SU-DHL-6 (cell line): ENCODE results near the gene KCND3.

Experiments used
- H2AFZ ChIP-seq: fragments of 200-600 bp; sonication (generic); 2 replicates; pipeline ENCODE4 v1.6.1; 2014; ENCODE audit warnings: low read depth, mild to moderate bottlenecking, moderate library complexity, mixed read lengths, antibody characterized with exemption, low read length; ENCODE audit not compliant: severe bottlenecking
- H3F3A ChIP-seq: fragments of 200-600 bp; shearing (Covaris generic); 2 replicates; pipeline ENCODE4 v1.6.0; 2016; ENCODE audit warnings: antibody characterized with exemption, mild to moderate bottlenecking; ENCODE audit not compliant: insufficient read depth
- H3K27ac ChIP-seq: fragments of 200-600 bp; sonication (generic); 2 replicates; pipeline ENCODE4 v1.5.1; 2016; ENCODE audit warnings: low read depth, mild to moderate bottlenecking, low read length, moderate library complexity, mixed read lengths
- H3K27me3 ChIP-seq: fragments of 200-600 bp; sonication (generic), shearing (Covaris generic); 2 replicates; pipeline ENCODE4 v1.6.0; 2014; ENCODE audit warnings: mild to moderate bottlenecking, low read length
- H3K36me3 ChIP-seq: fragments of 200-600 bp; sonication (generic); 2 replicates; pipeline ENCODE4 v1.6.1; 2014; ENCODE audit warnings: mild to moderate bottlenecking, low read length, mixed read lengths
- H3K4me2 ChIP-seq: fragments of 300-600, 200-600 bp; shearing (Covaris generic), sonication (generic); 2 replicates; pipeline ENCODE4 v1.6.0; 2014; ENCODE audit warnings: low read length, low read depth, mild to moderate bottlenecking; ENCODE audit not compliant: poor library complexity, severe bottlenecking
- H3K4me3 ChIP-seq: fragments of 200-600 bp; sonication (generic); 2 replicates; pipeline ENCODE4 v1.5.1; 2014; ENCODE audit warnings: antibody characterized with exemption, low read length, mild to moderate bottlenecking, mixed read lengths; ENCODE audit not compliant: insufficient read depth, poor library complexity, severe bottlenecking
- H3K79me2 ChIP-seq: fragments of 200-600 bp; sonication (generic); 2 replicates; pipeline ENCODE4 v1.6.1; 2014; ENCODE audit warnings: mild to moderate bottlenecking, low read length, moderate library complexity; ENCODE audit not compliant: insufficient read depth
- H3K9ac ChIP-seq: fragments of 200-600 bp; sonication (generic); 2 replicates; pipeline ENCODE4 v1.7.0; 2014; ENCODE audit warnings: mild to moderate bottlenecking, low read length
- H3K9me2 ChIP-seq: fragments of 200-600 bp; sonication (generic); replicated peaks from 2 replicates; pipeline ENCODE4 v1.6.1; 2014; ENCODE audit warnings: low read length; ENCODE audit not compliant: insufficient read depth
- H3K9me3 ChIP-seq: fragments of 200-600 bp; sonication (generic); 2 replicates; pipeline ENCODE4 v1.6.1; 2014; ENCODE audit warnings: low read length, mixed read lengths; ENCODE audit not compliant: insufficient read depth
- H4K20me1 ChIP-seq: fragments of 200-600 bp; sonication (generic); 2 replicates; pipeline ENCODE4 v1.6.1; 2014; ENCODE audit warnings: low read depth, mild to moderate bottlenecking, antibody characterized with exemption, low read length, moderate library complexity, mixed read lengths
- EZH2phosphoT487 ChIP-seq: fragments of 200-600 bp; sonication (generic), shearing (Covaris generic); conservative IDR thresholded peaks from 2 replicates; pipeline ENCODE4 v1.6.1; 2018; ENCODE audit warnings: mild to moderate bottlenecking, antibody characterized with exemption, low read length, moderate library complexity, mixed read lengths
- TF ChIP-seq, protein P1 (sequence below): fragments of 200-600 bp; sonication (generic); IDR thresholded peaks from one replicate; pipeline ENCODE4 v1.5.1; 2017; ENCODE audit warnings: antibody characterized with exemption, mild to moderate bottlenecking, low read length, moderate library complexity; ENCODE audit not compliant: insufficient read depth, poor library complexity, severe bottlenecking

Gene KCND3

GRCh38 chr1:111735321-111735720, 254.1 kb downstream of the KCND3 start:
- TF ChIP-seq EZH2phosphoT487: no peak
- H3K27ac ChIP-seq: no peak overlapping the region

GRCh38 chr1:111734856-111735255, 254.6 kb downstream of the KCND3 start:
- Histone ChIP-seq H2AFZ (no peak overlapping the region), H3K4me2 (no peak overlapping the region), H3F3A (no peaks in the 10 kb centered on the region), H3K27ac (no peak overlapping the region), H3K36me3 (no peaks in the 10 kb centered on the region; the same call in 1 of the 2 replicates), H3K4me3 (no peak overlapping the region), H3K9me3 (no peaks in the 10 kb centered on the region), H3K27me3 (no peaks in the 10 kb centered on the region), H4K20me1 (no peaks in the 10 kb centered on the region), H3K9me2 (no peaks in the 10 kb centered on the region), H3K79me2 (no peaks in the 10 kb centered on the region), H3K9ac (no peak overlapping the region)
- no peak for TF ChIP-seq EZH2phosphoT487
- TF ChIP-seq, protein P1, sequence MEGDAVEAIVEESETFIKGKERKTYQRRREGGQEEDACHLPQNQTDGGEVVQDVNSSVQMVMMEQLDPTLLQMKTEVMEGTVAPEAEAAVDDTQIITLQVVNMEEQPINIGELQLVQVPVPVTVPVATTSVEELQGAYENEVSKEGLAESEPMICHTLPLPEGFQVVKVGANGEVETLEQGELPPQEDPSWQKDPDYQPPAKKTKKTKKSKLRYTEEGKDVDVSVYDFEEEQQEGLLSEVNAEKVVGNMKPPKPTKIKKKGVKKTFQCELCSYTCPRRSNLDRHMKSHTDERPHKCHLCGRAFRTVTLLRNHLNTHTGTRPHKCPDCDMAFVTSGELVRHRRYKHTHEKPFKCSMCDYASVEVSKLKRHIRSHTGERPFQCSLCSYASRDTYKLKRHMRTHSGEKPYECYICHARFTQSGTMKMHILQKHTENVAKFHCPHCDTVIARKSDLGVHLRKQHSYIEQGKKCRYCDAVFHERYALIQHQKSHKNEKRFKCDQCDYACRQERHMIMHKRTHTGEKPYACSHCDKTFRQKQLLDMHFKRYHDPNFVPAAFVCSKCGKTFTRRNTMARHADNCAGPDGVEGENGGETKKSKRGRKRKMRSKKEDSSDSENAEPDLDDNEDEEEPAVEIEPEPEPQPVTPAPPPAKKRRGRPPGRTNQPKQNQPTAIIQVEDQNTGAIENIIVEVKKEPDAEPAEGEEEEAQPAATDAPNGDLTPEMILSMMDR: no peak

More at GRCh38 chr1:111735321-111735720, 254.1 kb downstream of the KCND3 start:
- no peak overlapping the region for H3K9ac ChIP-seq
- H3K79me2 ChIP-seq: no peaks in the 10 kb centered on the region
- H3K9me2 ChIP-seq: no peaks in the 10 kb centered on the region
- no peaks in the 10 kb centered on the region for H3K27me3 ChIP-seq
- no peaks in the 10 kb centered on the region for H3K9me3 ChIP-seq
- no peaks in the 10 kb centered on the region for H4K20me1 ChIP-seq
- no peak overlapping the region for H2AFZ ChIP-seq
- no peaks in the 10 kb centered on the region for H3F3A ChIP-seq
- H3K36me3 ChIP-seq: no peaks in the 10 kb centered on the region; the same call in 1 of the 2 replicates
- no peak overlapping the region for H3K4me3 ChIP-seq
- no peak overlapping the region for H3K4me2 ChIP-seq

GRCh38 chr1:111734426-111734825, 255.0 kb downstream of the KCND3 start:
- TF ChIP-seq EZH2phosphoT487: no peak
- TF ChIP-seq, protein P1: no peak
- Histone ChIP-seq H3K4me3 (no peak overlapping the region), H4K20me1 (no peaks in the 10 kb centered on the region), H3K27me3 (no peaks in the 10 kb centered on the region), H3K9me2 (no peaks in the 10 kb centered on the region), H3K79me2 (no peaks in the 10 kb centered on the region), H3K9me3 (no peaks in the 10 kb centered on the region), H2AFZ (no peak overlapping the region), H3F3A (no peaks in the 10 kb centered on the region), H3K4me2 (no peak overlapping the region), H3K9ac (no peak overlapping the region), H3K27ac (no peak overlapping the region), H3K36me3 (no peaks in the 10 kb centered on the region; the same call in 1 of the 2 replicates)

DNA sequence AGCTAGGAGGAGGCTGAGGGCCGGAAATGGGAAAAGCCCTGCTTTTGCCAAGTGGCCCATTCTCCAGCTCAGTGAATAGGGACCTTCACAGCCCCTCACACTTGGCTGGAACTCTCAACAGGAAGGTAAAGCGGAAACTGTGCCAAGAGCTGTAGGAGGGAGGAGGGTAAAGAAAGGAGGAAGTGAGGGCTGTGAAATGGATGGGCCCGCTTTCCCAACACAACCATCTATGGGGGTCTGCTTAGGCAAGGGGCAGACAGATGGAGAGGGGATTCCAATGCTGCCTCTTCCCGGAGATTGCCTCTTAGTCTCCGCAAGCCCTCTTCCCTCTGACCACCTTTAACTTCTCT, 255.5 kb downstream of the KCND3 start:
- H3K79me2 ChIP-seq: no peaks in the 10 kb centered on the region
- H3K4me3 ChIP-seq: no peak overlapping the region
- no peaks in the 10 kb centered on the region; the same call in 1 of the 2 replicates for H3K36me3 ChIP-seq
- no peaks in the 10 kb centered on the region for H3K27me3 ChIP-seq
- no peak overlapping the region for H2AFZ ChIP-seq
- no peaks in the 10 kb centered on the region for H3F3A ChIP-seq
- no peaks in the 10 kb centered on the region for H4K20me1 ChIP-seq
- H3K9me2 ChIP-seq: no peaks in the 10 kb centered on the region
- H3K27ac ChIP-seq: no peak overlapping the region
- TF ChIP-seq EZH2phosphoT487: no peak
- TF ChIP-seq, protein P1: no peak
- no peak overlapping the region for H3K4me2 ChIP-seq
- no peaks in the 10 kb centered on the region for H3K9me3 ChIP-seq
- no peak overlapping the region for H3K9ac ChIP-seq
